Stimulated activated CD4-positive, alpha-beta T cell treated with anti-CD3 and anti-CD28 coated beads, Interleukin-4, amount 100 ng/mL, for 24 hours (primary cell): ENCODE results near the gene CCDC9B.

Source experiments
- DNase-seq: peaks from one replicate; pipeline ENCODE4 v3.0.0-alpha.2; 2020

The CCDC9B gene

GRCh38 chr15:40365016-40365415, 24.3 kb upstream of the CCDC9B start:
- no peak for DNase-seq

GRCh38 chr15:40364251-40364650, 23.5 kb upstream of the CCDC9B start:
- no peak for DNase-seq

GRCh38 chr15:40363611-40364010, 22.9 kb upstream of the CCDC9B start:
- DNase-seq, result no peak

- no peak for DNase-seq
These were observed 20.9 kb upstream of the CCDC9B start for GRCh38 chr15:40361640-40362039.

GRCh38 chr15:40360015-40360414, 19.3 kb upstream of the CCDC9B start:
- no peak for DNase-seq

GRCh38 chr15:40358471-40359353, 18.0 kb upstream of the CCDC9B start:
- DNase-seq, result peak; percentile 18

- DNase-seq, result peak; percentile 91
These were observed 17.2 kb upstream of the CCDC9B start, which contains the start of gene DISP2 for GRCh38 chr15:40357723-40358470. DISP2 (plus strand) TSS chr15:40358219; CDS start chr15:40358322, 103 bp downstream.

- no peak for DNase-seq
These were observed 16.5 kb upstream of the CCDC9B start for GRCh38 chr15:40357246-40357645.

GRCh38 chr15:40355976-40356585, 15.3 kb upstream of the CCDC9B start:
- DNase-seq, result no peak

GRCh38 chr15:40354408-40355171, 13.9 kb upstream of the CCDC9B start:
- DNase-seq, result no peak

- DNase-seq, result no peak
These were observed 13.0 kb upstream of the CCDC9B start for GRCh38 chr15:40353697-40354096.

- no peak for DNase-seq
These were observed 11.7 kb upstream of the CCDC9B start for GRCh38 chr15:40352281-40352901.

- no peak for DNase-seq
These were observed 8.4 kb upstream of the CCDC9B start for GRCh38 chr15:40349163-40349562.

GRCh38 chr15:40348474-40348870, 7.7 kb upstream of the CCDC9B start:
- DNase-seq, result no peak

GRCh38 chr15:40347559-40348473, 7.1 kb upstream of the CCDC9B start:
- no peak for DNase-seq

- no peak for DNase-seq
These were observed 6.1 kb upstream of the CCDC9B start for GRCh38 chr15:40346579-40347558.

GRCh38 chr15:40345867-40346578, 5.3 kb upstream of the CCDC9B start:
- no peak for DNase-seq

- DNase-seq, result no peak
These were observed 4.6 kb upstream of the CCDC9B start for GRCh38 chr15:40345225-40345866.
